ENCODE results near the gene ZC2HC1B.
"Not testable (repeated sequence)": the region's sequence is repeated elsewhere in the genome, so short reads cannot be mapped to it uniquely, and the experiment has no call there.

ZC2HC1B gene

DNA sequence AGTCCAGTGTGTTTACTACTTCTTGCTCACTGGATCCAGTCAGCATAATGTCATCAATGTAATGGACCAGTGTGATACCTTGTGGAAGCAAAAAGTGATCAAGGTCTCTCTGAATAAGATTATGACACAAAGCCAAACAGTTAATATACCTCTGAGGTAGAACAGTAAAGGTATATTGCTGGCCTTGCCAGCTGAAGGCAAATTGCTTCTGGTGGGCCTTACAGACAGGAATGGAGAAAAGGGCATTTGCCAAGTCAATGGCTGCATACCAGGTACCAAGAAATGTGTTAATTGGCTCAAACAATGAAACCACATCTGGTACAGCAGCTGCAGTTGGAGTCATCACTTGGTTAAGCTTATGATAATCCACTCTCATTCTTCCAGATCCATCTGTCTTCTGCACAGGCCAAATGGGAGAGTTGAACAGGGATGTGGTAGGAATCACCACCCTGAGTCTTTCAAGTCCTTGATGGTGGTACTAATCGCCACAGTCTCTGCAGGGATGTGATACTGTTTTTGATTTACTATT, 7.0 kb downstream of the ZC2HC1B start:
- DNase-seq: not testable (repeated sequence)

DNA sequence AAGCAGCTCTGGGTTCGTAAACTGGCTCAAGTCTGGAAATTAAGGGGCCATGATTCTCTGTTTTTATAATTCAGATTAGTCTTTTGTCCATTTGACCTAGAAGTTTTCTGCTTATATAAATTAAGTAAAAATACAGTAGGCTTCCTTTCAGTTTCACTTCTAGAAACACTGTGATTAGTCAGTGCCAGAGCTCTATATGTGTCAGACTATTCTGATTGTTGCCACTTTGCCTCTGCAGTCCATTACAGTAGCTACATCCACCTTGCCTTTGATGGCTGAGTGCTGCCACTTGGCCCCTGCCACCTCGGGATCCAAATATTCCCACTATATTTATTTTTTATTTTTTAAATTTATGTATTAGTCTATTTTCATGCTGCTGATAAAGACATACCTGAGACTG, 7.9 kb downstream of the ZC2HC1B start:
- DNase-seq: no peak

DNA sequence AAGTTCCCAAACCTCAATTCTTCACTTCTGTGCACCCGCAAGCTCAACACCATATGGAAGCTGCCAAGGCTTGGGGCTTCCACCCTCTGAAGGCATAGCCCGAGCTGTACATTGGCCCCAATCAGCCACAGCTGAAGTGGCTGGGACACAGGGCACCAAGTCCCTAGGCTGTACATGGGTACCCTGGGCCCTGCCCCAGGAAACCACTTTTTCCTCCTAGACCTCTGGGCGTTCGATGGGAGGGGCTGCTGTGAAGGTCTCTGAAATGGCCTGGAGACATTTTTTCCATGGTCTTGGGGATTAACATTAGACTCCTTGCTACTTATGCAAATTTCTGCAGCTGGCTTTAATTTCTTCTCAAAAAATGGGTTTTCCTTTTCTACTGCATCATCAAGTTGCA, 9.3 kb downstream of the ZC2HC1B start:
- not testable (repeated sequence) for DNase-seq

DNA sequence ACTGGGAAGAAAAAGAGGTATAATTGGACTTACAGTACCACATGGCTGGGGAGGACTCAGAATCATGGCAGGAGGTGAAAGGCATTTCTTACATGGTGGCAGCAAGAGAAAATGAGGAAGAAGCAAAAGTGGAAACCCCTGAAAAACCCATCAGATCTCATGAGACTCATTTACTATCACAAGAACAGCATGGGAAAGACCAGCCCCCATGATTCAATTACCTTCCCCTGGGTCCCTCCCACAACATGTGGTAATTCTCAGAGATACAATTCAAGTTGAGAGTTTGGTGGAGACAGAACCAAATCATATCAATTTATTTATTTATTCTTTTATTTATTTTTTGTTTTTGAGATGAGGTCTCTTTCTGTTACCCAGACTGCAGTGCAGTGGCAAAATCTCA, 10.2 kb downstream of the ZC2HC1B start:
- DNase-seq: not testable (repeated sequence)

DNA sequence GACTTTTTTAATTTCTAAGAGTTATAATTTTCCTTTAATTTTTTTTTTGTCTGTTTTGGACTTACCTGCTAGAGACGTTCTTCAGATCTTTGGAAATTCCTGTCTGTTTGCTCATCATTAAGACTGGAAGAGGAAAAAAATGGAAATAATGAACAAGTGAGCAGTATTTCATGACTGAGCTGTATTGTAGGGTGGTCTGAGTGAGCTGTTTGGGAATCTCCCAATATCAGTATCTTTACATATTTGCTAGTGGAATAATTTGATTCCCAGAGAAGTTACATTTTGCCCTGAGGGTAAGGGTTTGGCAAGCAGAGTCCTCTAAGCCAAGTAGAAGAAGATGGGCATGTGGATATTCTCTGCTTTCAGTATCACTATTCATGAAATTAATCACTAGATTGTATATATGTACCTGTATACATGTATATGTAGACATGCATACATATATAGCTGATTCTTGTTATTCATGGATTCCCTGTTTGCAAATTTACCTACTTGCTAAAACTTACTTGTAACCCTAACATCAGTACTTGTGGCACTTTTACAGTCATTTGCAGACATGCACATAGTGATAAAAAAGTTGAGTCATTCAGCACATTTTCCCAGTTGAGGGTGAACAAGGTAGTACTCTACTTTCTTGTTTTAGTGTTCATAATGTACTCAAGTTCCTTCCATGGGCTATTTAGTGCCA, 13.5 kb downstream of the ZC2HC1B start:
- DNase-seq: no peak

DNA sequence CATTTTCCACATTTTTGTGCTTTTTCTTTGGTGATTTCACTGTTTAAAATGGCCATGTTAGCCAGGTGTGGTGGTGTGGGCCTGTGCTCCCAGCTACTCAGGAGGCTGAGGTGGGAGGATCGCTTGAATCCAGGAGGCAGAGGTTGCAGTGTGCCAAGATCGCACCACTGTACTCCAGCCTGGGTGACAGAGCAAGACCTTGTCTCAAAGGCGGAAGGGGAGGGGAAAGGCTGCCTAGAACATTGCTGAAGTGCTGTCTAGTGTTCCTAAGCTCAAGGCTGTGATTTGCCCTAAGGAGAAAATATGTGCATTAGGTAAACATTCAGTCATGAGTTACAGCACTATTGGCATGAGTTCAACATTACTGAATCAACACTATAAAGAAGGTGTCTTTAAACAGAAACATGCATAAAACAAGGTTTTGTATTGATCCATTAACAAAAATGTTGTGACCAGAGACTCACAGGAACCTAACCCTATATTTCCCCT, 14.0 kb downstream of the ZC2HC1B start:
- peak in 1 of 3 experiments; percentile 36 for DNase-seq

DNA sequence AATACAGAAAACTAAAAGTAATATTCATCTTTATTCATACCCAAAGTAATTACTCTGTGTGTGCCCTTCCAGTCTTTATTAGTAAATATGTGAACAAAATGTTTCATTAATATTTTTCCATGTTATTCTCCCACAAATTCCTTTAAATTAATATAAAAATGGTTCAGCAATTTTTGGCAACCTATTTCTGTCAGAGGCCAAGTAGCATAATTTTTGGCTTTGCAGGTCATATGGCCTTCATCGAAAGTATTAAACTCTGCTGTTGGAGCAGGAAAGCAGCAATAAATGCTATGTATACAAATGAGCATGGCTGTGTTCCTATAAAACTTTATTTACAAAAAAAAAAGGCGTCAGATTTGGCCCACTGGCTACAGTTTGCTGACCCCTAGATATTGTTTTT, 16.1 kb downstream of the ZC2HC1B start:
- DNase-seq: no peak

DNA sequence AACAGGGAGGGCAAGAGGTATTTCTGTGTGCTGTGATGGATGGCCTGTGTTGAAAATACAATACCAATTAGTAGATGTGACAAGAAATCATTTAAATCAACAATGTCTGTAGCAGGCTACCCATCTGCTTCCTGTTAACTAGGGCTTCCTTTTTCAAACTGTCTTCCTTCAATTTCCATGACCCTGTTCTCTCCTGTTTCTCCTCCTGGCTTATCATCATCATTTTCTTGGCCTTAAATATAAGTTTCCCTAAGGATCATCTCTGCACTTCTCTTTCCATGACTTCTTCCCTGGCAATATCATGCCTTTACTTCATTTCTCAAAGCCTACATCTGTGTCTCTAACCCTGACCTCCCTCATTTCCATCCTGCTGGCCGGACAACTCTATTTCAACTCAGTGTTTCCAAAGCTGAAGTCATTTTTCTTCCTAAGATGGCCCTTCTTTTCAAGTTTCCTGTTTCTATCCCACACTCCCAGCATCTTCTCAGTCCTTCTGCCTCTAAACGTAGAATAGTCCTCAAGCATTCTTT, 18.2 kb downstream of the ZC2HC1B start:
- no peak for DNase-seq

DNA sequence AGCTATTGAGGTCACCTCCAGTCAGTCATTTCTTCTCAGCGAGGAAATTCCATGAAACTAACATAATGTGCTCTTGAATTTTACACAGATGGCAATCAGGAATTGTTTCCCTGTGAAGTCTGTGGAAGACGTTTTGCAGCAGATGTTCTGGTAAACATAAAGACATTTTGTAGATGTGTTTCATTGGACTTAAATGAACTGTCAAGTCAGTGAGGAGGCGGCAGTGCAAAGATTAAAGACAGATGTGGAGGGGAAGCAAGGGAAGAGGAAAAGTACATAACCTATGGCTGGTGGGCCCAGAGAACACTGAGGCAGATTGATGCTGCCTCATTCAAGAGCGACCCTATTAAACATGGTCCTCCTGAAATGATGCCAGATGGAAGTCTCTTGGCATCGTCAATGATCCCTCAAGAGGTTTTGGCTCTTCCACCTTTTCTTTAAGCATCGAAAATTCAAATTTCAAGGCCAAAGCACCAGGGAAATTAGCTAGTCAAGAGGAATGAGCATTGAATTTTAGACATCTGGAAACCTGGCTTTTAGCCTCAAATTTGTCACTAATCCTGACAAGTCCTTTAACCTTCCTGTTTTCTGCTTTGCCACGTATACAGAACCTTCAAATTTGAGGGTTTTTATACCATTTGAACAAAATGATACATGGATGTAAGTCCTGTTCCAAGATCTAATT, 20.1 kb downstream of the ZC2HC1B start:
- DNase-seq: no peak

DNA sequence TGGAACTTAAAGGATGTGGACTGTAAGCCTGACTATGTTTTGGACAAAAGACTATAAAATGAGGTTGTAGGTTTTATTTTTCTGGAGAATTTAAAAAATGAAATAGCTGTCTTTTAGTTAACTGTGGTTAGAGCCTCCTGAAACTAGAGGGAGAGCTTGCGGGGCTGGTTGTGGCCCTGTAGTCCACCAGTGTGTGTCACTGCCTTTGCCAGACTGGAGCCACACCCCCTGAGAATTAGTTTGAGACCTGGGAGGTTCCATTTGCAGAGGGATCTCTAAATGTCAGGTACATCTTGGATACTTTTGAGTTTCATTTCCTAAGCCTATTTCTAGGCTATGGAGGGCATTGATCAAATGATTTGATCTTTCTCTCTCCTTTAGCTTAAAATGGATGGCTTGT, 20.8 kb downstream of the ZC2HC1B start:
- DNase-seq: no peak

DNA sequence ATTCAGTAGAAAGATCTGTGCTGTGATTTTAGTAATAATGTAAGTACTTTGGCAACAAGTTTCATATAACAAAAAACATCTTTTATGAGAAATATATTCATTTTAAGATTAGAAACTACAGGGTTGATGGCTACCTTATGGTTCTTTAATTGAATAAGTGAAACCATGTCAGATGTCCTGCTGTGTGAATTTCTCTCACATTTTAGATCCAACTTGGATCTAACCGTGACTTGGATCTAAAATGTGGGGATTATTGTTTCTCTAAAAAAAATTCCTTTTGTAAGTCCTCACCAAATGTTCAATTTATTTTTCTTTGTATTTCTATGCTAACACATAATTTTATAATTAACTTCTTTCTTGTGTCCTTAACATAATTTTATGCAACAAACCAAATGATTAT, 30.4 kb downstream of the ZC2HC1B start:
- no peak for DNase-seq

DNA sequence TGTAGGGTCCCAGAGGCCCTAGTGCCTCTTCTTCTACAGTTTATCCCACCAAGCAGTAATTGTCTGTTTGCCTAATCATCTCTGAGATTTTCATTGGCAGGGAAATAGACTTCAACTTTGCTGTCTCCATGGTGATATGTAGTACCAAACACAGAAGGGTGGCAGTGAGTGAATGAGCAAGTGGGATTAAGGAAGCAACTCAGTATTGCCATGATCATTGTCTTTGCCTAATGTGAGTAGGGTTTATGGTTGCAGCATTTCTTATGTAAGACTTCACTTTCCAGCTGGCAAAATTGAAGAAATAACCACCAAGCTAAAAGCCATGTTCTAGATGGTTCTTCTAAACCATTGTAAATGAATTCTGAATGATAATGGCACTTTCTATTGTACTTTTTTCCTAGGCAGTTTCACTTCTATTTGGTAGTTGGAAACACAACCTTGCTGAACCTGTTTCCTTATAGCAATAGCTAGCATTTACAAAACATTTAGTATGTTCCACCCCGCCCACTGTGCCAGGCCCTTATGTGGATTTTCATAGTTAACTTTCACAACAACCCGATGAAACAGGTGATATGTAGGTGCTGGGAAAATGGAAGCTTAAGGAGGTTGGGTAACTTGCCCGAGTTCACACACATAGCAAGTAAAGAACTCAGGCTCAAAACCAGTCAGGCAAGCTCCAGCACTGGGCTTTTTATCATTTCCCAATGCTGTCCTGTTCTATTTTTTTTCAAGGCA, 32.0 kb downstream of the ZC2HC1B start:
- DNase-seq: peak in 2 of 3 experiments; percentile 16 to 64

DNA sequence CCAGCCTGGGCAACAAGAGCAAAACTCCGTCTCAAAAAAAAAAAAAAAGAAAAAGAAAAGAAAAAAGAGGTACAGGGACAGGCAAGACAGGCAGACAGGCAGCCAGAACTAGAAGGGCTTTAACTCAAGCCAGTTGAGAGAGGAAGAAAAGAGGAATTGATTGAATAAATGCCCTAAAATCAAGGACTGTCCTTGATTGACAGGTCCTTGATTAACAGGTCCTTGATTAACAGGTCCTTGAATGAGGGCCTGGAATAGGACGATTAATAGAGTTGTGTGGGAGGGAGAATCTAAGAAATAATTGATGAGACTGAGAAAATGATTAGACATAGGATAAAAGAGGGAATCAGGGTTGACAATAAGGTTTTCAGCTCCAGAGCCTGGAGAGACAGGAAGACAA, 36.1 kb downstream of the ZC2HC1B start:
- DNase-seq: no peak

DNA sequence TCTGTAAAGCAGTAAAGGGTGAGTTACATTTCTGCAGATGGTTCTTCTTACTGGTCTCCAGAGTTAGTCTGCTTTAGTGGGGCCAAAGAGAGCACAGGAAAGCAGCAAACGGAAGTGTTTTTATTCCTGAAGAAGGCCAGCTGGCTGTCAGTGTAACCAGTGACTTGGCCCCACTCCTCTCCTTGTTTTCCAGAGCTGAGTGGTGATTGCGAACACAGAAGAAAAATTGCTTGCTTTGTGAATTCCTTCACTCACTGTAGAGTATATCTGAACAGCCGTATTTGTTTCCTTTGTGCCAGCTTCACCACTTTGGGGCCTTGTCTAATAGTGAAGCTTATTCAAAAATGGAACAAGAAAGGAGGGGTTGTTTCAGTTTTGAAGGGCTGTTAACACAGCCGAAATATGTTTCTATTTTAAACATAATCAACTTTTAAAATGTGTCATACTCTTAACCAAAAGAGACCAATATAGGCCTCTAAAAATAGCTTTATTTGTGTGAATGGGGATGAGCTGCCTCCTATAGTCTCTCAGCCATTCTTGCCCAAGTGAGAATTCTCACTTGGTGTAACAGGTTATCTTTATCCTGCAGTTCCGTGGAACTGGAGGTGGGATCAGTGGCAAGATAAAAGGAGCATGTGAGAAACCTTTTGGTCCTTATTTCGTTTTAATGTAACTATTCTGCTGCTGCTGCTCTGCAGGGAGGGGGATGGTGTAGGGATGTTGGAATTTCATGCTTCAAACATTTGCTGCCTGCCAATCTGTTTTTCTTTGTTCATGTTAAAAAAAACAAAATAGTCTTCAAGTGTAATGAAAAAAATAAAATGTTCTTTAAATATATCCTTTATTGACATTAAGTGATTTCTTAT, 37.8 kb downstream of the ZC2HC1B start:
- DNase-seq: no peak

DNA sequence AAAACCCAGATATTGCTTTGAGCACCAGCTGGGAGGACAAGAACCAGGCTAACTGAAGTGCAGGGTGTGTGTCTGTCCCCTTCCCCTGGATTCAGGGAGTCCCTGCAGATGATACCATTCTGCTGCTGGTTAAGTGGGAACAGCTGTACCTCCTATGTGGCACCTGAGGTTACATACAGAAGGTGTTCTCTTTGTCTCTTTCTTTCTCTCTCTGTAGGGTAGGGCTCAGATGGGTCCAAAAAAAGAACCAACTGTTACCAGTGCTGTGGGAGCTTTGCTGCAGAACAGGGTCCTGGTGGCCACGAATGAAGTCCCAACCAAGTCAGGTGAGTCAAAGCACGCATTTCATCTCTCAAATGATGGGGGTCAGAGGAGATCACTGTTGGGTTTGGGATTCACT, 38.6 kb downstream of the ZC2HC1B start:
- DNase-seq: no peak

DNA sequence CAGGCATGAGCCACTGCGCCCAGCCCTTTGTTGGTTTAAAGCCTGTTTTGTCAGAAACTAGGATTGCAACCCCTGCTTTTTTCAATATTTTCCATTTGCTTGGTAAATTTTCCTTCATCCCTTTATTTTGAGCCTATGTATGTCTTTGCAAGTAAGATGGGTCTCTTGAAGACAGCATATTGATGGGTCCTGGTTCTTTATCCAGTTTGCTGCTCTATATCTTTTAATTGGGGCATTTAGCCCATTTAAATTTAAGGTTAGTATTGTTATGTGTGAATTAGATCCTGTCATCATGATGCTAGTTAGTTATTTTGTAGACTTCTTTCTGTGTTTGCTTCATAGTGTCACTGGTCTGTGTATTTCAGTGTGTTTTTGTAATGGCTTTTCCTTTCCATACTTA, 46.8 kb downstream of the ZC2HC1B start:
- DNase-seq: no peak

DNA sequence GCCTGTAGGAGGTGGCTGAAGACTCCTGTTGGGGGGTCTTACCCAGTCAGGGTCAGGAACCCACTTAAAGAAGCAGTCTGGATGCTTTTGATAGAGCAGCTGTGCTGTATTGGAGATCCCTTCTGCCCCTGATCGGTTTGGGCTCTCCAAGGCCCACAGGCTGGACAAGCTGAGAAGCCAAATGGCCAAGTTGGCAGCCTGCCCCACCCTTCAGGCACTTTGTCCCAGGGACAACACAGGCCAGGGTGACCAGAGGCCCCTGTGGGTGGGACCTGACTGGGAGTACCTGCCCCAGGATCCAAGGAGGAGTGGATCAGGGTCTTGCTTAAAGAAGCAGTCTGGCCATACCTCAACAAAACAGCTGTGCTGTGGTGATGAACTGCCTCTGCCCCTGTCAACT, 48.4 kb downstream of the ZC2HC1B start:
- DNase-seq: no peak

DNA sequence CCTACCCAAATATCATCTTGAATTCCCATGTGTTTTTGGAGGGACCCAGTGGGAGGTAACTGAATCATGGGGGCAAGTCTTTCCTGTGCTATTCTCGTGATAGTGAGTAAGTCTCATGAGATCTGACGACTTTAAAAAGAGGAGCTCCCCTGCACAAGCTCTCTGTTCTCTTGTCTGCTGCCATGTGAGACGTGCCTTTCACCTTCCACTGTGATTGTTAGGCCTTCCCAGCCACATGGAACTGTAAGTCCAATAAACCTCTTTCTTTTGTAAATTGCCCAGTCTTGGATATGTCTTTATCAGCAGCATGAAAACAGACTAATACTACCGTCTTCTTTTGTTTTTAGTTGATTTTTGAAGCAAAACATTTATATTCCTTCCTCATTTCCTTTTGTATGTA, 52.8 kb downstream of the ZC2HC1B start:
- DNase-seq: not testable (repeated sequence)

DNA sequence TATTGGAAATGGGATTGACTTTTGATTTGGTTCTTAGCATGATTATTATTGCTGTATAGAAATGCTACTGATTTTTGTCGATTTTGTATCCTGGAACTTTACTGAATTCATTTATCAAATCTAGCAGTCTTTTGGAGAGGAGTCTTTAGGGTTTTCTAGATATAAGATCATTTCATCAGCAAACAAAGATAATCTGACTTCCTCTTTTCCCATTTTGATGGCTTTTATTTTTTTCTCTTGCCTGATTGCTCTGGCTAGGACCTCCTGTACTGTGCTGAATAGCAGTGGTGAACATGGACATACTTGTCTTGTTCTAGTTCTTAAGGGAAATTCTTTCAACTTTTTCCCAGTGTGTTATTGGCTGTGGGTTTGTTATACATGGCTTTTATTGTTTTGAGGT, 64.6 kb downstream of the ZC2HC1B start:
- no peak for DNase-seq

DNA sequence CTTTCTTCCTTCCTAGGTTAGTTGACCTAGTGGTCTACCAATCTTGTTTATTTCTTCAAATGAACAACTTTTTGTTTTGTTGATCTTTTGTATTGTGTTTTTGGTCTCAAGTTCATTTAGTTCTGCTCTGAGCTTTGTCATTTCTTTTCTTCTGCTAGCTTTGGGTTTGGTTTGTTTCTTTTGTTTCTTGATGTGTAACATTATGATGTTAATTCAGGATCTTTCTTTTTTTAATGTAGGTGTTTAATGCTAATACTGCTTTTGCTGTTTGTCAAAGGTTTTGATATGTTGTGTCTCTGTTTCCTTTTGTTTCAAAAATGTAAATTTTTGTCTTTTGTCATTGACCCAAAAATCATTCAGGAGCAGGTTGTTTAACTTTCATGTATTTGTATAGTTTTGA, 65.7 kb downstream of the ZC2HC1B start:
- no peak for DNase-seq

DNA sequence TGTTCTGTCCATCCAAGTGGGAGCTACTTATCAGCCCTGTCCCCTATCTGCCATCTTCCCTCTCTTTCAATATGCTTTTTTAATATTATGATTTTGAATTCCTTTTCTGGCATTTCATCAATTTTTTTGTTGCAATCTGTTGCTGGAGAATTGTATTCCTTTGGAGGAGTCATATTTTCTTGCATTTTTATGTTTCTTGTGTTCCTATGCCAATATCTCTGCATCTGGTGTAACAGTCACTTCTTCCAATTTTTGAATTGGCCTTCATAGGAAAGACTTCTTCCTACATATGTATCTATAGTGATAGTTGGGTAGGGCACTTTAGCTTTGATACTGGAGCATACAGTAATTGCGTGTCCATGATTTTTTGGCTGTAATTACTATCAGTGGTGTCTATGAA, 70.1 kb downstream of the ZC2HC1B start:
- DNase-seq: no peak

DNA sequence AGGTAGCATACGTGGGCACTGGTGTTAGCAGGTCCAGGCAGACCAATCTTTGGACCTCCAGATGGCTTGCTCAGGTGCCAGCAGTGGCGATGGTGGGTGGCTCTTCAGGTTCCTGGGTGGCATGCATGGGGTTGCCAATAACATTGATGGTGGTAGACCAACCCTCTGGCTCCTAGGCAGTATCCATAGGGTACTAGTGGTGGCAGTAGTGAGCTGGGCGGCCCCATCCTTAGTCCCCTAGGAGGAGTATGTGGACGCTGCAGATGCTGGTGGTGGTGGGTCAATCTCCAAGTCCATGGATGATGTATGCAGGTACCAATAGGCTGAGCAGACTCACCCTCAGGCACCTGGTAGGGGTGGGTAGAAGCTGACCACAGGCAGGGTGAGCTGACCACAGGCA, 70.6 kb downstream of the ZC2HC1B start:
- DNase-seq: no peak
